Gastrocnemius medialis (tissue), 4 donors: ENCODE results near the gene PPARA. TPM values are rescaled to one million over a fixed set of nuclear protein-coding genes. Genes with fewer than 3 reads are reported as not detected.

Source experiments
- ATAC-seq, 2 donors: fragments of 150-250 bp; one replicate each; pipeline ENCODE4 v1.9.1; 2016
- DNase-seq, 2 donors: peaks; one replicate each; pipeline ENCODE4 v3.0.0-alpha.2; 2019
- H3K27ac ChIP-seq, 4 donors: fragments of 200-600 bp; sonication (generic); 1 replicate in 1 of 4; 2 replicates in 3 of 4; pipeline ENCODE4 v1.5.1; 2016 to 2018; ENCODE audit warnings: mild to moderate bottlenecking in 2 of 4, moderate library complexity in 1 of 4
- H3K27me3 ChIP-seq, 3 donors: fragments of 200-600 bp; sonication (generic) in 2 of 3; 1 replicate in 1 of 3; 2 replicates in 2 of 3; pipeline versions ENCODE4 v1.5.1 to v1.6.0; 2016 to 2019; ENCODE audit warnings: mild to moderate bottlenecking in 1 of 3, moderate library complexity in 1 of 3
- H3K36me3 ChIP-seq, 2 donors: fragments of 200-600 bp; sonication (generic) in 1 of 2; one replicate each; pipeline ENCODE4 v1.5.1; 2017 to 2018
- H3K4me1 ChIP-seq, 2 donors: fragments of 200-600 bp; sonication (generic) in 1 of 2; one replicate each; pipeline ENCODE4 v1.5.1; 2016 to 2017; ENCODE audit warnings: mild to moderate bottlenecking in 2 of 2
- H3K4me3 ChIP-seq, 4 donors: fragments of 200-600 bp; sonication (generic) in 3 of 4; 1 replicate in 1 of 4; 2 replicates in 3 of 4; pipeline ENCODE4 v1.5.1; 2016 to 2019; ENCODE audit warnings: mild to moderate bottlenecking in 2 of 4
- H3K9me3 ChIP-seq, 3 donors: fragments of 200-600 bp; sonication (generic) in 2 of 3; 1 replicate in 1 of 3; 2 replicates in 2 of 3; pipeline ENCODE4 v1.5.1; 2016 to 2019
- POLR2A ChIP-seq, 2 donors: fragments of 450-650 bp; IDR thresholded peaks; one replicate each; pipeline ENCODE4 v1.6.1; 2017; ENCODE audit warnings: antibody characterized with exemption in 2 of 2, mild to moderate bottlenecking in 2 of 2, moderate library complexity in 2 of 2
- in situ Hi-C, 4 donors: fragments of 200-750 bp; cut with MboI; loops; one replicate each; pipeline versions ENCODE4 v1.15.0 to v1.8.0; 2017; ENCODE audit warnings: low sequenced_read_pairs in 4 of 4
- intact Hi-C: fragments of 100-400 bp; cut with DNase I; formaldehyde crosslinking; loops from one replicate; pipeline ENCODE4 v1.15.1; 2023; ENCODE audit warnings: low total_unique reads
- total RNA-seq, 4 donors: library from RNA; depleted of rRNA; stranded (reverse); fragments of >200 nt; gene quantifications; one replicate each; pipeline versions ENCODE4 v1.1.0 to v1.2.3, GENCODE V29; 2016
- TF ChIP-seq, protein P1 (sequence below), 5 experiments: fragments of 450-650 bp in 3 of 5; fragments of 200-600 bp in 2 of 5; sonication (generic) in 2 of 5; IDR thresholded peaks in 4 of 5; conservative IDR thresholded peaks in 1 of 5; 1 replicate in 4 of 5; 2 replicates in 1 of 5; pipeline ENCODE4 v1.5.1; 2016 to 2019; ENCODE audit warnings: antibody characterized with exemption in 5 of 5, mild to moderate bottlenecking in 3 of 5, moderate library complexity in 3 of 5

Gene PPARA
- total RNA-seq, 4 donors from 2014 or later = 29.6 to 74.8 (median 57.9) TPM

DNA sequence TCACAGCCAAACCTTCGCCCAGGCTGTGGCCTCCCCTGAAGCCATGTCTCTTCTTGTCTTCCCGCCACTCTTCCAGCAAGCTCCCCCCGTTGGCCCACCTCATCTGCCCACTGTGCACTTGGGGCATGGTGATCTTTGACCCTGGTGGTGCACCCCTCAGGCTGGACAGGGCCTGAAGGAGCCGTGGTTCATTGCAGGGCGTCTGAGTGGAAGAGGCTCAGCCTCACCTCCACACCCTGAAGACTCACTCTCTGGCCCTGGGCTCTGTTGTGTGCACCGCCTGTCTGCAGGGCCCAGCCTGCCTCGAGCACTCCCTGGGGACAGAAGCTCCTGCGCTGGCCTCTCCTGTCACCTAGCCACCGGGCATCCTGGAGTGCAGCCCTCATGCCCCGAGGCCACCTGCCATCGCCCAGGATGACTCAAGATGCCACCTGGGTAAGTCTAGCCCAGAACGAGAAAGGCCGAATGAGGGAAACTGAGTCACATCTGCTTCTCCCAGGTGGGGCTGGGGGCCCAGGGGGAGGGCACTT lies 40.8 kb upstream of the PPARA start:
- TF ChIP-seq POLR2A (IDR thresholded peaks at IDR 0.05) = no peak
- TF ChIP-seq, protein P1, sequence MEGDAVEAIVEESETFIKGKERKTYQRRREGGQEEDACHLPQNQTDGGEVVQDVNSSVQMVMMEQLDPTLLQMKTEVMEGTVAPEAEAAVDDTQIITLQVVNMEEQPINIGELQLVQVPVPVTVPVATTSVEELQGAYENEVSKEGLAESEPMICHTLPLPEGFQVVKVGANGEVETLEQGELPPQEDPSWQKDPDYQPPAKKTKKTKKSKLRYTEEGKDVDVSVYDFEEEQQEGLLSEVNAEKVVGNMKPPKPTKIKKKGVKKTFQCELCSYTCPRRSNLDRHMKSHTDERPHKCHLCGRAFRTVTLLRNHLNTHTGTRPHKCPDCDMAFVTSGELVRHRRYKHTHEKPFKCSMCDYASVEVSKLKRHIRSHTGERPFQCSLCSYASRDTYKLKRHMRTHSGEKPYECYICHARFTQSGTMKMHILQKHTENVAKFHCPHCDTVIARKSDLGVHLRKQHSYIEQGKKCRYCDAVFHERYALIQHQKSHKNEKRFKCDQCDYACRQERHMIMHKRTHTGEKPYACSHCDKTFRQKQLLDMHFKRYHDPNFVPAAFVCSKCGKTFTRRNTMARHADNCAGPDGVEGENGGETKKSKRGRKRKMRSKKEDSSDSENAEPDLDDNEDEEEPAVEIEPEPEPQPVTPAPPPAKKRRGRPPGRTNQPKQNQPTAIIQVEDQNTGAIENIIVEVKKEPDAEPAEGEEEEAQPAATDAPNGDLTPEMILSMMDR (IDR thresholded peaks at IDR 0.05 in 4 of 5, conservative IDR thresholded peaks at IDR 0.05 in 1 of 5) = no peak
- Histone ChIP-seq H3K36me3 (peaks cover 0 to 13% of the 10 kb centered on the region in 2 donors), H3K4me3 (no peak overlapping the region), H3K27ac (peak overlapping the region; percentile 84 to 98 (median 96)), H3K4me1 (peaks cover 88 to 95% of the 10 kb centered on the region in 2 donors), H3K9me3 (no peaks in the 10 kb centered on the region), H3K27me3 (no peaks in the 10 kb centered on the region)
- ATAC-seq = no peak
- peak in 1 of 2 donors; percentile 43 for DNase-seq
- in situ Hi-C loops (loop anchor here in 1 of 4 donors (10.0 kb wide), 1 partner anchor 95 kb away; no protein-coding TSS in a partner anchor), intact Hi-C loops (no loop called here)

GRCh38 chr22:46110215-46110614 lies 40.1 kb upstream of the PPARA start:
- intact Hi-C loops (no loop called here), in situ Hi-C loops (loop anchor here in 1 of 4 donors (10.0 kb wide), 1 partner anchor 95 kb away; no protein-coding TSS in a partner anchor)
- Histone ChIP-seq H3K27ac (peak overlapping the region; percentile 84 to 98 (median 96)), H3K36me3 (peaks cover 0 to 13% of the 10 kb centered on the region in 2 donors), H3K9me3 (no peaks in the 10 kb centered on the region), H3K27me3 (no peaks in the 10 kb centered on the region), H3K4me1 (peaks cover 83 to 93% of the 10 kb centered on the region in 2 donors), H3K4me3 (no peak overlapping the region)
- peak in 1 of 2 donors; percentile 75 for DNase-seq
- ATAC-seq = no peak
- TF ChIP-seq, protein P1 (IDR thresholded peaks at IDR 0.05 in 4 of 5, conservative IDR thresholded peaks at IDR 0.05 in 1 of 5) = no peak
- TF ChIP-seq POLR2A (IDR thresholded peaks at IDR 0.05) = no peak

DNA sequence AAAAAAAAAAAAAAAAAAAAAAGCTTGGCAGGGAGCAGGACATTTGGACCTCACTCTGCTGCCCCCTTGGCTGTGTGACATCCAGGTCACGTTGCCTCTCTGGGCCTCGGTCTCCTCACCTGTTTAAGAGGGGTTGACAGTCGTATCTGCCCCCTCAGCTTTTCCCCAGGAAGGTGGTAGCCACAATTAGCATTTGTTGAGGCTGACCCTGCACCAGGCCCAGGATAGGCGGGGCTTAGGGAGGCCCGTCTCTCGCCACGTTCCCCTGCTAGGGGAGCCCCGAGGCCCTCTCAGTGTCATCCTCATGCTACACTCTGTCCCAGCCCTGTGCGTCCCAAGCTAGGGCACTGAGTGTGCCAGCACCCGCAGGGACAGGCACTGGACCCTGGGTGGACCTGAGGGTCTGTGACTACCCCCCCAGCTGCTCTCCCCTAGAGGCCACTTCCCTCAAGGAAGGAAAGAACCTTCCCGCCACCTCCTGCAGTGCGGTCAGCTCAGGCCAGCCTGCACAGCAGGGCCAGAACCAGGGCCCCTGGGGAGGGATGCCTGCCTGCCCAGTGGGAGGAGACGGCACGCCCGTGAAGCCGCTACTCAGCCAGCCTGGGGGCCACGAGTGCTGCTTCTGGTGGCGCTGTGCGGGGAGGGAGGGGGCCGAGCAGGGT lies 38.5 kb upstream of the PPARA start:
- Histone ChIP-seq H3K36me3 (peaks cover 0 to 13% of the 10 kb centered on the region in 2 donors), H3K27me3 (no peaks in the 10 kb centered on the region), H3K27ac (peak overlapping the region; percentile 84 to 98 (median 92)), H3K4me3 (no peak overlapping the region), H3K9me3 (no peaks in the 10 kb centered on the region), H3K4me1 (peaks cover 78 to 88% of the 10 kb centered on the region in 2 donors)
- ATAC-seq (no peak), DNase-seq (peak in 1 of 2 donors; percentile 51)
- intact Hi-C loops (no loop called here), in situ Hi-C loops (loop anchor here in 1 of 4 donors (10.0 kb wide), 1 partner anchor 97 kb away; no protein-coding TSS in a partner anchor)
- TF ChIP-seq, protein P1 (IDR thresholded peaks at IDR 0.05 in 4 of 5, conservative IDR thresholded peaks at IDR 0.05 in 1 of 5) = no peak
- no peak for TF ChIP-seq POLR2A (IDR thresholded peaks at IDR 0.05)

GRCh38 chr22:46112405-46112804 lies 37.9 kb upstream of the PPARA start:
- no peak overlapping the region for H3K4me3 ChIP-seq
- TF ChIP-seq POLR2A (IDR thresholded peaks at IDR 0.05) = no peak
- TF ChIP-seq, protein P1 (IDR thresholded peaks at IDR 0.05 in 4 of 5, conservative IDR thresholded peaks at IDR 0.05 in 1 of 5) = no peak
- ATAC-seq = no peak
- no peaks in the 10 kb centered on the region for H3K27me3 ChIP-seq
- in situ Hi-C loops = loop anchor here in 1 of 4 donors (10.0 kb wide), 1 partner anchor 98 kb away; no protein-coding TSS in a partner anchor
- H3K27ac ChIP-seq = peak overlapping the region; percentile 84 to 98 (median 92)
- H3K36me3 ChIP-seq = peaks cover 0 to 13% of the 10 kb centered on the region in 2 donors
- peaks cover 72 to 82% of the 10 kb centered on the region in 2 donors for H3K4me1 ChIP-seq
- no peaks in the 10 kb centered on the region for H3K9me3 ChIP-seq
- intact Hi-C loops = no loop called here
- no peak for DNase-seq
